ENCODE measurements around the gene TRMT10C. TPM values are rescaled to one million over a fixed set of nuclear protein-coding genes. Genes with fewer than 3 reads are reported as not detected.
A peak's percentile ranks its signal among the peaks of the same experiment; 100 is the strongest.
"Not testable (repeated sequence)": the region's sequence is repeated elsewhere in the genome, so short reads cannot be mapped to it uniquely, and the experiment has no call there.

The TRMT10C gene
- total RNA-seq, 1 experiment from 2014 or later = 49.7 TPM

DNA sequence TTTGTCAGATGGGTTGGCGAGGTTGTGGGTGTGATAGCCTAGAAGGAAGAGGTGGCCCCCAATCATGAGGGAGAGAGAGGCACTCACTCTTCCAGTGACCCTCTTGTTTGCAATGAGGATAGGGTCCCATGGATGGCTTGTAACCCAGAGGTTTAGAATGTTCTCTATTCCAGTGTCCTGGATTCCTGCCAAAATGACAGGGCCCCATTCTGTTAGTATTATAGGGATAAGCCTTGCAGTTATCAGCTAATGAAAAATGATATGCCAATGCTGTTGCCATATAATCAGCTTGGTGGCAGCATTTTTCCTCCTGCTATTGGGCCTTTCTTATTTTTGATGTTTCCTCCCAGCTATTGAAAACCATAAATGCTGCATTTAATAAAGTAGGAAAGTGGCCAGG lies 25.4 kb upstream of the TRMT10C start:
- Histone ChIP-seq H3K4me3 (no peak overlapping the region), H3K36me3 (no peaks in the 10 kb centered on the region), H3K9me3 (peaks cover 10% of the 10 kb centered on the region; the same call in 1 of the 2 replicates), H3K27me3 (no peaks in the 10 kb centered on the region)
- no peak for DNase-seq

DNA sequence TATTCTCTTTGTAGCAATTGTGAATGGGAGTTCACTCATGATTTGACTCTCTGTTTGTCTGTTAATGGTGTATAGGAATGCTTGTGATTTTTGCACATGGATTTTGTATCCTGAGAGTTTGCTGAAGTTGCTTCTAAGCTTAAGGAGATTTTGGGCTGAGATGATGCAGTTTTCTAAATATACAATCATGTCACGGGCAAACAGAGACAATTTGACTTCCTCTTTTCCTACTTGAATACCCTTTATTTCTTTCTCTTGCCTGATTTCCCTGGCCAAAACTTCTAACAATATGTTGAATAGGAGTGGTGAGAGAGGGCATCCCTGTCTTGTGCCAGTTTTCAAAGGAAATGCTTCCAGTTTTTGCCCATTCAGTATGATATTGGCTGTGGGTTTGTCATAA lies 24.7 kb upstream of the TRMT10C start:
- H3K36me3 ChIP-seq, DNase-seq: not testable (repeated sequence)

DNA sequence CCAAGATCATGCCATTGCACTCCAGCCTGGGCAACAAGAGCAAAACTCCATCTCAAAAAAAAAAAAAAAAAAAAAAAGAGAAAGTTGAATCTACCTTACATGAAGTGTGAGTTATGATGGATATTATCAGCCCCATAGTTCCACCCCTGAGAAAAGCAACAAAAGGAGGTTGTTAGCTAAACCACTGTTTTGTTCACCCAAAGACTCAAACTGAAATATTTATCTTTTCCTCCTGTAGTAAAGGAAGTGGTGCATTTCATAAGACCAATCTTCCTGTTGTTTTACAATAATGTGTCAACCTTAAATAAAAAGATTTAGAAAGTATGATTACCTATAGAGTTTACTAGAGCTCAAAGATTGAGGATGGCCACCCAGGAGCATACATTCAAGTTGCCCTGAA lies 18.7 kb upstream of the TRMT10C start:
- no peaks in the 10 kb centered on the region for H3K36me3 ChIP-seq
- H3K27me3 ChIP-seq = no peaks in the 10 kb centered on the region
- H3K9me3 ChIP-seq = peaks cover 15% of the 10 kb centered on the region; the same call in 1 of the 2 replicates
- DNase-seq = no peak
- H3K4me3 ChIP-seq = no peak overlapping the region

More for the DNA sequence above, 24.7 kb upstream of the TRMT10C start:
- not testable (repeated sequence) for H3K9me3 ChIP-seq, H3K27me3 ChIP-seq, H3K4me3 ChIP-seq

DNA sequence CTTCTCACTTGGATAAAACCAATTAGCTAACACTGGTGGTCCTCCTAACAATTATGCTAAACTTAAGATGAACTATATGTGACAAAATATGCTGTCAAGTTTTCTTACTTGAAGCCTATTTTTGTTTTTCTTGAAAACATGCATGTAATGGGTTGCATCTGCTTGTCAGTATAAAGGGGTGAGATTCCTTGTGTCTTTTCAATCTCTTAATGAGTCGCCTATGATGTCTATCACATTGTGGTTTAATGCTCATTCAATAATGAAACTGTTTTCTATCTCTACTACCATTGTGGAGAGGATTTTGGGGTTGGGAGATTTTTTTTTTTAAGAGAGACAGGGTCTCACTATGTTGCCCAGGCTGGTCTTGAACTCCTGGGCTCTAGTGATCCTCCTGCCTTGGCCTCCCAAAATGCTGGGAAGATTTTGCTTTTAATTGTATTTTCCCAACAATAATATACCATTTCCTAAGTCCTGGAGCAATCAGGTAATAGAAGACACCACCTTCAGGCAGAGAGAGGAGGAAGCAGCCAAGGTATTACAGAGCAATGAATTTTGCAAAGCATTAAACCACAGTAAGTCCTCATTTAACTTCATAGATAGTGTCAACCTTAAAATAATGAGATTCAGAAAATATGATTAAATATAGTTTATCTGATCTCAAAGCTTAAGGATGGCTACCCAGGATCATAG lies 17.4 kb upstream of the TRMT10C start:
- no peak overlapping the region for H3K4me3 ChIP-seq
- H3K9me3 ChIP-seq = peaks cover 11% of the 10 kb centered on the region; the same call in 1 of the 2 replicates

DNA sequence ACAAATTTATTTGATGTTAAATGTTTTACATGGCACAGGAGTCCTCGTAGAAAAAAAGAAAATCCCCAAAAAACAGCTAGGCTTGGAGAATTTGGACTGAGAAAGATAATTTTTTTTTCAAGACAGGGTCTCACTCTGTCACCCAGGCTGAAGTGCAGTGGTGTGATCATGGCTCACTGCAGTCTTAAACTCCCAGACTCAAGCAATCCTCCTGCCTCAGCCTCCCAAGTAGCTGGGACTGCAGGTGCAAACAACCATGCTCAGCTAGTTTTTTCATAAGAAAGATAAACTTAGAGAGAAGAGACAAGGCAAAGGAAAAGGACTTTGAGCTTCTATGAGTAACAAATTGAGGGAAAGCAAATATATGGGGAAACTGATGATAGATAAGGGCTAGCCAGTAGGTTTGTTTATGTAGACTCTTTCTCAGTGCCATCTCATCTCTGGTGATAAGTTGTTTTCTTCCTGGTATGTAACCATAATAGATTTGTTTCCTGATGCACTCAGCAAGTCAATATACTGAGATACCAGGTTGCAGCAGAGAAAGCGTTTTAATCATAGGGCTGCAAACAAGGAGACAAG lies 13.1 kb upstream of the TRMT10C start:
- H3K27me3 ChIP-seq = no peaks in the 10 kb centered on the region
- no peaks in the 10 kb centered on the region for H3K36me3 ChIP-seq
- no peak for DNase-seq
- H3K9me3 ChIP-seq = peaks cover 5% of the 10 kb centered on the region; the same call in 1 of the 2 replicates
- H3K4me3 ChIP-seq = no peak overlapping the region

More for the DNA sequence above, 17.4 kb upstream of the TRMT10C start:
- H3K27me3 ChIP-seq = no peaks in the 10 kb centered on the region
- no peak for DNase-seq
- H3K36me3 ChIP-seq = no peaks in the 10 kb centered on the region

DNA sequence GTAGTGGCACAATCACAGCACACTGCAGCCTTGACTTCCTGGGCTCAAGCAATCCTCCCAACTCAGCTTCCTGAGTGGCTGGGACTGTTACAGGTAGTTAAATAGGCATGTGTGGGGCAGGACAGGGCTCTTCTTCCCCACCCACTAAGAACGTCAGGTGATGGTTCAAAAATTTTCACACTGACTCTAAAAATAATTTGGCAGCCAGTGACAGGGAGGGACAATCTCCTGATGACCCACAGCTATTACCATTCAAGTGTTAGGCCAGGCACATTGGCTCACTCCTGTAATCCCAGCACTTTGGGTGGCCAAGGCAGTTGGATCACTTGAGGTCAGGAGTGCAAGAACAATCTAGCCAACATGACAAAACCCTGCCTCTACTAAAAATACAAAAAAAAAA lies 12.2 kb upstream of the TRMT10C start:
- Histone ChIP-seq H3K27me3 (no peaks in the 10 kb centered on the region), H3K4me3 (no peak overlapping the region), H3K9me3 (peaks cover 5% of the 10 kb centered on the region; the same call in 1 of the 2 replicates), H3K36me3 (no peaks in the 10 kb centered on the region)
- no peak for DNase-seq

DNA sequence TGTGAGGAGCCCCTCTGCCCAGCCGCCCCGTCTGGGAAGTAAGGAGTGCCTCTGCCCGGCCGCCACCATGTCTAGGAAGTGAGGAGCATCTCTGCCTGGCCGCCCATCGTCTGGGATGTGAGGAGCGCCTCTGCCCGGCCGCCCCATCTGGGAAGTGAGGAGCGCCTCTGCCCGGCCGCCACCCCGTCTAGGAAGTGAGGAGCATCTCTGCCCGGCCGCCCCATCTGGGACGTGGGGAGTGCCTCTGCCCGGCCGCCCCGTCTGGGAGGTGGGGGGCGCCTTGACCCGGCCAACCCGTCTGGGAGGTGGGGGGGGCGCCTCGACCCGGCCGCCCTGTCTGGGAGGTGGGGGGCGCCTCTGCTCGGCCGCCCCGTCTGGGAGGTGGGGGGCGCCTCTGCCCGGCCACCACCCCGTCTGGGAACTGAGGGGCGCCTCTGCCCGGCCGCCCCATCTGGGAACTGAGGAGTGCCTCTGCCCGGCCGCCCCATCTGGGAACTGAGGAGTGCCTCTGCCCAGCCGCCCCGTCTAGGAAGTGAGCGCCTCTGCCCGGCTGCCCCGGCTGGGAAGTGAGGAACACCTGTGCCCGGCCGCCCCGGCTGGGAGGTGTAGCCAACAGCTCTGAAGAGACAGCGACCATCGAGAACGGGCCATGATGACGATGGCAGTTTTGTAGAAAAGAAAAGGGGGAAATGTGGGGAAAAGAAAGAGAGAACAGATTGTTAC lies 10.1 kb upstream of the TRMT10C start:
- not testable (repeated sequence) for H3K4me3 ChIP-seq, DNase-seq, H3K27me3 ChIP-seq, H3K36me3 ChIP-seq, H3K9me3 ChIP-seq

DNA sequence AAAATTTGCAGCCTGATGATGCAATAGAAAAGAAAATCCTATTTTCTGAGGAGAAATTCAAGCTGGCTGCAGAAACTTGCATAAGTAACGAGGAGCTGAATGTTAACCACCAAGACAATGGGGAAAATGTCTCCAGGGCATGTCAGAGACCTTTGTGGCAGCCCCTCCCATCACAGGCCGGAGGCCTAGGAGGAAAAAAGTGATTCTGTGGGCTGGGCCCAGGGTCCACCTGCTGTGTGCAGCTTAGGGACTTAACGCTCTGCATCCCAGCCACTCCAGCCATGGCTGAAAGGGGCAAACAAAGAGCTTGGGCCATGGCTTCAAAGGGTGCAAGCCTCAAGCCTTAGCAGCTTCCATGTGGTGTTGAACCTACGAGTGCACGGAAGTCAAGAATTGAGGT lies 8.3 kb upstream of the TRMT10C start:
- H3K27me3 ChIP-seq, H3K9me3 ChIP-seq, DNase-seq: not testable (repeated sequence)

DNA sequence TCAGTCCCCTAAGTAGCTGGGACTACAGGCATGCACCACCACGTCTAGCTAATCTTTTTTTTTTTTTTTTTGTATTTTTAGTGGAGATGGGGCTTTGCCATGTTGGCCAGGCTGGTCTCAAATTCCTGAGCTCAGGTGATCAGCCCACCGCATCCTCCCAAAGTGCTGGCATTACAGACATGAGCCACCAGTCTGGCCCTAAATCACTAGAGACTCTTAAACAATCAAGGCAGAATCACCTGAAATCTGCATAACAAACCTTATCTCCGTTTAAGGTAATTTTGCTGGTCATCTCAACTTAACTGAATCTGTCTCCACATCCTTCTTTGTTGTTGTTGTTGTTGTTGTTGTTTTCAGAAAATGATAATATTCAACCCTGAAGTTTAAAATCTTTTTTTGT lies 5.6 kb upstream of the TRMT10C start:
- no peaks in the 10 kb centered on the region for H3K36me3 ChIP-seq
- no peaks in the 10 kb centered on the region for H3K9me3 ChIP-seq
- no peak overlapping the region for H3K4me3 ChIP-seq
- peaks cover 4% of the 10 kb centered on the region for H3K27me3 ChIP-seq
- DNase-seq = no peak

More for the DNA sequence above, 8.3 kb upstream of the TRMT10C start:
- H3K4me3 ChIP-seq, H3K36me3 ChIP-seq: not testable (repeated sequence)

DNA sequence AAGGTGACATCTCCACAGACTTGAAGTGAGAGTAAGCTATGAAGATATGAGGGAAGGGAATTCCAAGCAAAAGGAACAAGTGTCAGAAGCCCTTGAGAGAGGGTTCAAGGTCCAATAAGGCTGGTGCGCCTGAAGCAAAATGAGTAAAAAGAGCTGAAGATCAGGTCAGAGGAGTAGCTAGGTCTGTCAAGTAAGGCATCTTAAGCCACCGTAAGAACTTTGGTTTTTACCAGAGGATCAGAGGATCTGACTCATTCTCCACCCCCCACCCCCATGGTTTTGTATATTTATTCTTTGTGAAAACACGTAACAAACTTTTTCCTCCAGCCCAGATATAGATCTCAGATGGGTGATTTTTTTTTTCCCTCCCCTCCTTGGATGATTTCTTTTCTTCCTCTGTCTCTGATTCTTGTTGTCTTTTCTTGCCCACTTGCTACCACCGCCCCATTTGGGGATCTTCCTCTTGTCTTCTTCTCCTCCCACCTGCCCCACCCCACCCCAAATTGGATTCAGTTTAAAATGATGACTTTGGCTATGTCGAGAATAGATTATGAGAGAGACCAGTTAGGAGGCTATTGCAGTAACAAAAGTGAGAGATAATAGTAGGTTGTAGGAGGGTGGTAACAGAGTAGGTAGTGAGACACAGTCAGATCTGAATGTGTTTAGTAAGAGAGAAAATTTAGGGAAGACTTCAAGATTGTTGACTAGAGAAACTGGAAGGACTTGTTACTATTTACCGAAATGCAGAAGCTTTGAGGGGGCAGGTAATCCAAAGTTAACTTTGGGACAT lies 6.1 kb downstream of the TRMT10C start:
- no peaks in the 10 kb centered on the region for H3K27me3 ChIP-seq
- H3K9me3 ChIP-seq = no peaks in the 10 kb centered on the region
- peak; percentile 17 for DNase-seq
- peaks cover 46% of the 10 kb centered on the region for H3K36me3 ChIP-seq
- H3K4me3 ChIP-seq = no peak overlapping the region

DNA sequence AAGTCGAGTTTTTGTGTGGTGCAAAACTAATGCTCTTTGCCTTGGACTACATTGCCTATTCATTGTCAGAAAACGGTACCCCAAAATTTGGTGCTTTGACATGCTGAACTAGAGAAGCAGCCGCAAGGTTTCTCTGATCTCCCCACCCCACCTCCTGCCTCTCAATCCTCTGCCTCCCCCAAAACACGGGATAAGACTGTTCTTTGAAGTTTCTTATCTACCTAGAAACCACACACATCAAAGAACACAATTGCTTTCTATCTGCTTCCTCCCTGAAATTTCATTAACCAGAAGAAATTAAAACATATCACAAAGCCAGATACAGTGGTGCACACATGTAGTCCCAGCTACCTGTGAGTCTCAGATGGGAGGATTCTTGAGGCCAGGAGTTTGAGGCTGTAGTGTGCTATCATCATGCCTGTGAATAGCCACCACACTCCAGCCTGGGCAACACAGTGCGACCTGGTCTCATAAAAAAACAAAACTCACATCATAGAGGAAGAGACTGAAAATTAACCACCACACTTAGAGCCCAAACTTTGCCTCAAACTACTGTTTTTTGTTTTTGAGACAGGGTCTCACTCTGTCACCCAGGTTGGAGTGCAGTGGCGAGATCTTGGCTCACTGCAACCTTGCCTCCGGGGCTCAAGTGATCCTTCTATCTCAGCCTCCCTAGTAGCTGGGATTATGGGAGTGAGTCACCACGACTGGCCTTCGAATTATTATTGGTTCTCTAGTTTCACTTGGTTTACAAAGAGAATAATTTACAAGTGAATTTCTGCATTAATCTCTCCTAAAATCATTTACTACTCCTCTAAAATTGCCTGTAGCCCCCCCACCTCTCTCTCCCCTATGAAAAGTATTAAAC lies 9.6 kb downstream of the TRMT10C start:
- peaks cover 27% of the 10 kb centered on the region for H3K36me3 ChIP-seq
- H3K27me3 ChIP-seq = no peaks in the 10 kb centered on the region
- H3K9me3 ChIP-seq = no peaks in the 10 kb centered on the region
- no peak overlapping the region for H3K4me3 ChIP-seq
- DNase-seq = peak; percentile 44

DNA sequence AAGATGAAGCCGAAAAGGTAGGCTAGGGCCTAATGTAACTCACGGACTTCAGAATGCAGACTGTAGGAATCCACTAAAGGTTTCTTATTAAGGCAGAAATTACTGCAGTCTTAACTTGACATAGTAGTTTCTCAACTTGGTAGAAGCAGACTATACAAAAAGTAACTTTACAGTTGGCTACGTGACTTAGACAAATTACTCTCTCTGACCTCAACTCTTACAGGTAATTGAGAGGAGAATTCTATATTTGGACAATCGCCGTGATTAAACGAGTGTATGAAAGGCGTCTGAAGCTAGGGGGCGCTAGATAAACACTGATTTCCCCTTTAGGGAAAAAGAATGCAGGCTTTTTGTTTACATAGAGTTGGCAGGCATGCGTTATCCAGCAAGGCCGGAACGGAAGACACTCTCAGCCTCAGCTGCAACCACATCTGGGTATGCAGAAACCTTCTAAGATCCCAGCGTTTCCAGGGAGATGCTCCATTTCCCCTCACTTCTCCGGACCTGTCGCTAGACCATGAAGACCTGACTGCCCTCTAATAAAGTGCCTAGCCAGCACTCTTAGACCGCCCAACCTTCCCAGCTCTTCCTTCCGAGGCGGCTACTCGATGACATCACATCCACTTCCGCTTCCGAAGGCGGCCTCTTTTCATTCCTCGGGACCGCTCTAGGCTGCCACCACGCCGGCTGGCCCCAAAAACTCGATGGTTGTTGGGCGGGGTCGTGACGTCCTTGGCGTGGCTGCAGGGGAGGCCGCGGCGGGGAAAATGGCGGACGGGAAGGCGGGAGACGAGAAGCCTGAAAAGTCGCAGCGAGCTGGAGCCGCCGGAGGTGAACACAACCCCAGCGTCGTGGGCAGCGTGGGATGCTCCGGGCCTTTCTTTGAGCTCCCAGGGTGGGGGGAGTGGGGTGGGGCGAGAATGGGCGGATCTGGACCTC lies 12.1 kb downstream of the TRMT10C start, which contains the start of gene PCNP:
Gene PCNP, plus strand, starts transcription at position 732 of the 939 bp plus-strand sequence. Its CDS starts 36 bp downstream, at position 768.
- Histone ChIP-seq H3K4me3 (peak within 1 kb of the TSS; percentile 84), H3K9me3 (no peaks in the 10 kb centered on the region), H3K36me3 (peaks cover 33% of the 10 kb centered on the region), H3K27me3 (no peaks in the 10 kb centered on the region)
- peak; percentile 99 for DNase-seq

DNA sequence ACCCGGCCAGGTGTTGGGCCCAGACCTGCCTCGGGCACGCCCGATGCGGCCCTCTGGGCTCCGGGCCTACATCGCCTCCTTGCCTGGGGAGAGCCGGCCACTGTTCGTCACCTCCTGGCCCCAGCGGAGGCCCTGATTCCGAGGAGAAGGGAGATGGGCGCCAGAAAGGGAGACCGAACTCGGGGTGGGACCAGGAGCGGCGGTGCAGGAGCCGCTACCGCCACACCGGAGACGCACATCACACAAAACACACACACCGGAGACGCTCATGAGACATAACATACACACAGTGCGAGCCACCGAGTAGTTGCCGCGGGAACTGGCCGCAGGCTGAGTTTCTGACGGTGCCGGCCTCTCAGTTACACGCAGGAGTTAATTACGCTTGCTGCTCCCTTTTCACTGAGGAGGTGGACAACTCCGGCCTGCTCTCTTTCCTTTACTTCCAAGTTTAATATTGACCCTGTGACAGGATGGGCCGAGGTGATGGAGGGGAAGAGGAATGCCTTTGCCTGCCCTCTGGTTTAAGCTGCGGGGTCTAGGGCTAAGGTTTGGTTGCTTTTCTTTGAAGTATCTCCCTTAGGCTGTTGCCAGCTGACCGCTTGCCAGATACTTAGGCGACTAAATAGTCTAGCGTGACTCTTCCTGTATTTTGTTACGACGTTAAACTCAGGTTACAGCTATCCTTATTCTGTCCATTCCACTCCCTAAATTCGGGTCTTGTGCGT lies 12.9 kb downstream of the TRMT10C start:
- H3K27me3 ChIP-seq = no peaks in the 10 kb centered on the region
- DNase-seq = peak; percentile 77
- peak overlapping the region; percentile 84 for H3K4me3 ChIP-seq
- no peaks in the 10 kb centered on the region for H3K9me3 ChIP-seq
- H3K36me3 ChIP-seq = peaks cover 41% of the 10 kb centered on the region

DNA sequence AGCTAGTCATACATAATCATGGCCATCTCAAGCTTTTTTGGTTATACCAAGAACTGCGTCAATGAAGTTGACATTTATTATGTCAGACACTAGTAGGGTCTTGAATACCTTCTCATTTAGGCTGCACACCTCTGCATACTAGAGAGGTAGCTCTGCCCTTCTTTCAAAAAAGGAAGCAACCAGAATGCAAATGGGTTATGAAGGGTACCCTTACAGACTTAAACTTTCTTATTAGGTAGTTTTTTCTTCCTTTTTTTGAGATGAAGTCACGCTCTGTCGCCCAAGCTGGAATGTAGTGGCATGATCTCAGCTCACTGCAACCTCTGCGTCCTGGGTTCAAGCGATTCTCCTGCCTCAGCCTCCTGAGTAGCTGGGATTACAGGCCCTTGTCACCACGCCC lies 15.6 kb downstream of the TRMT10C start:
- H3K27me3 ChIP-seq = no peaks in the 10 kb centered on the region
- no peak for DNase-seq
- no peak overlapping the region for H3K4me3 ChIP-seq
- no peaks in the 10 kb centered on the region for H3K9me3 ChIP-seq
- H3K36me3 ChIP-seq = peaks cover 60% of the 10 kb centered on the region
